K562 (cell line): ENCODE results near the gene ATRAID.

Experiments
- CREM ChIP-seq: IDR thresholded peaks from 2 replicates; pipeline ENCODE4 v1.6.1; 2014; ENCODE audit warnings: antibody characterized with exemption, low read depth
- CTCF ChIP-seq, 3 experiments: IDR thresholded peaks in 2 of 3; conservative IDR thresholded peaks in 1 of 3; 2 replicates each; pipeline ENCODE4 v1.5.1; 2011 to 2012; ENCODE audit warnings: low read length in 3 of 3, mild to moderate bottlenecking in 3 of 3, control low read depth in 2 of 3, improper control_type of control experiment in 1 of 3, inconsistent platforms in 1 of 3, low read depth in 1 of 3, mixed read lengths in 1 of 3, moderate library complexity in 1 of 3; ENCODE audit not compliant: insufficient read depth in 2 of 3
- HOXB6 ChIP-seq: fragments of 250-450 bp; sonication (Bioruptor Pico); IDR thresholded peaks from 2 replicates; pipeline ENCODE4 v1.5.1; 2022; ENCODE audit warnings: mild to moderate bottlenecking, borderline replicate concordance
- MTF1 ChIP-seq: fragments of 250-450 bp; sonication (Bioruptor Pico); IDR thresholded peaks from 2 replicates; pipeline ENCODE4 v1.9.0; 2021; ENCODE audit warnings: moderate library complexity, mild to moderate bottlenecking, inconsistent platforms, borderline replicate concordance
- NR2C1 ChIP-seq, 2 experiments: fragments of 450-650 bp; IDR thresholded peaks; 2 replicates each; pipeline ENCODE4 v1.6.1; 2017; ENCODE audit warnings: mild to moderate bottlenecking in 2 of 2, antibody characterized with exemption in 1 of 2, inconsistent platforms in 1 of 2, missing compliant biosample characterization in 1 of 2, missing genetic modification characterization in 1 of 2
- PML ChIP-seq: IDR thresholded peaks from 2 replicates; pipeline ENCODE4 v1.6.1; 2012; ENCODE audit warnings: low read length, inconsistent platforms
- POLR2A ChIP-seq: fragments of 450-650 bp; conservative IDR thresholded peaks from 2 replicates; pipeline ENCODE4 v1.6.1; 2016
- USF2 ChIP-seq: sonication (generic); formaldehyde crosslinking; IDR thresholded peaks from 2 replicates; pipeline ENCODE4 v1.5.0; 2020; ENCODE audit warnings: missing genetic modification reagents

GRCh38 chr2:27201675-27202074 is 10.2 kb upstream of the ATRAID start:
- no peak for TF ChIP-seq PML
- no peak for TF ChIP-seq CTCF (IDR thresholded peaks at IDR 0.05 in 2 of 3, conservative IDR thresholded peaks at IDR 0.05 in 1 of 3; ENCODE audit: insufficient read depth in 2 of 3, low read depth in 1 of 3, low read length in 3 of 3)
- TF ChIP-seq NR2C1 (IDR thresholded peaks at IDR 0.05), result no peak
- TF ChIP-seq NR2C1 (tag; IDR thresholded peaks at IDR 0.05), result no peak
- no peak for TF ChIP-seq POLR2A
- TF ChIP-seq MTF1 (CRISPR knock-in tag), result no peak
- no peak for TF ChIP-seq USF2 (CRISPR knock-in tag)
- TF ChIP-seq HOXB6, result no peak
- no peak for TF ChIP-seq CREM
